Hepatocyte (in vitro differentiated cells): ENCODE data around the gene SIK3.

ENCODE experiments used
- CTCF ChIP-seq: fragments of 200-600 bp; sonication (generic); IDR thresholded peaks from 2 replicates; pipeline ENCODE4 v1.5.1; 2016; ENCODE audit warnings: antibody characterized with exemption, mild to moderate bottlenecking; ENCODE audit not compliant: poor library complexity
- EZH2 ChIP-seq: fragments of 200-600 bp; sonication (generic); IDR thresholded peaks from 2 replicates; pipeline ENCODE4 v1.6.1; 2016; ENCODE audit warnings: antibody characterized with exemption, mild to moderate bottlenecking, borderline replicate concordance

DNA sequence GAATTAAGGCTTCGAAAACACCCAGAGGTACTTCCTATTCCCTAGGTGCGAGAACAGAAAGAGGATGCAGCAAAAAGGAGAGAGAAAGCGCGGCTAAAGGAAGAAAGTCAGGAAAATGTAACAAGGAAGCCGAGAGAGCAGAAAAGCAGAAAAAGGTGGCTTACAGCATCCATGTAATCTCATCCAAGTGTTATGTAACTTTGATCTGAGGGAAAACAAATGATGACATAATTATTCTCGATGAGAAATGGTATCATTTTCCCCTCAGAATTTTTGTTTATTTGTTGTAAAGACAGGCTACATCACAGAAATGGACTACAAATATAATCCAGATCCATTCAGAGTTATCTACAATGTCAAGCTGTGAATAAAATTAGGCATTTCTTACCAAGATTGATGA lies 191.7 kb downstream of the SIK3 start:
- TF ChIP-seq CTCF = no peak
- no peak for TF ChIP-seq EZH2
